PFSK-1 (cell line): ENCODE results near the gene CATSPER4.

Source experiments
- FOXP2 ChIP-seq: optimal IDR thresholded peaks from 2 replicates; pipeline ENCODE3; 2011; ENCODE audit warnings: borderline replicate concordance, control low read depth, inconsistent platforms; ENCODE audit not compliant: insufficient read depth; ENCODE audit errors: extremely low read length, extremely low read depth
- POLR2AphosphoS5 ChIP-seq: IDR thresholded peaks from 2 replicates; pipeline ENCODE4 v1.6.1; 2012; ENCODE audit warnings: low read depth, mild to moderate bottlenecking, control low read depth, low read length, moderate library complexity
- REST ChIP-seq, 2 experiments: IDR thresholded peaks; 2 replicates each; pipeline versions ENCODE4 v1.6.1 to v1.8.0; 2011 to 2012; ENCODE audit warnings: low read depth in 2 of 2, low read length in 2 of 2, control low read depth in 1 of 2, inconsistent platforms in 1 of 2, mild to moderate bottlenecking in 1 of 2, moderate library complexity in 1 of 2; ENCODE audit not compliant: insufficient read depth in 1 of 2
- SIN3A ChIP-seq: IDR thresholded peaks from 2 replicates; pipeline ENCODE4 v1.6.1; 2012; ENCODE audit warnings: mild to moderate bottlenecking, low read length, moderate library complexity, borderline replicate concordance; ENCODE audit not compliant: insufficient read depth
- TAF1 ChIP-seq: IDR thresholded peaks from 2 replicates; pipeline ENCODE4 v1.6.1; 2012; ENCODE audit warnings: low read length, control low read depth, borderline replicate concordance; ENCODE audit not compliant: insufficient read depth

GRCh38 chr1:26184086-26184485 is 6.3 kb upstream of the CATSPER4 start:
- no peak for TF ChIP-seq POLR2AphosphoS5
- TF ChIP-seq SIN3A: no peak
- TF ChIP-seq REST (IDR thresholded peaks at IDR 0.05; ENCODE audit: insufficient read depth in 1 of 2, low read depth in 2 of 2, low read length in 2 of 2): no peak
- TF ChIP-seq TAF1: no peak
- no peak for TF ChIP-seq FOXP2
